Astrocyte (in vitro differentiated cells and primary cell): ENCODE data around the gene CLIP4. TPM values are rescaled to one million over a fixed set of nuclear protein-coding genes. Genes with fewer than 3 reads are reported as not detected.

Source experiments
- DNase-seq: peaks from one replicate; pipeline ENCODE4 v3.0.0-alpha.2; 2010; ENCODE audit warnings: low read depth
- FAIRE-seq: peaks from 2 replicates; lab custom pipeline; 2011; peaks lifted over from hg19 to GRCh38; lab: Jason Lieb, UNC
- H2AFZ ChIP-seq: 2 replicates; pipeline ENCODE4 v1.6.0; 2012; ENCODE audit warnings: low read depth, low read length, inconsistent platforms
- H3K27ac ChIP-seq: 2 replicates; pipeline ENCODE4 v1.5.1; 2011; ENCODE audit warnings: low read depth, low read length, inconsistent platforms
- H3K27me3 ChIP-seq: 2 replicates; pipeline ENCODE4 v1.6.0; 2011; ENCODE audit warnings: low read length, inconsistent platforms; ENCODE audit not compliant: insufficient read depth
- H3K36me3 ChIP-seq: 2 replicates; pipeline ENCODE4 v1.5.1; 2011; ENCODE audit warnings: low read length, inconsistent platforms; ENCODE audit not compliant: insufficient read depth
- H3K4me1 ChIP-seq: 2 replicates; pipeline ENCODE4 v1.5.1; 2011; ENCODE audit warnings: low read length, inconsistent platforms; ENCODE audit not compliant: insufficient read depth
- H3K4me2 ChIP-seq: 2 replicates; pipeline ENCODE4 v1.6.0; 2012; ENCODE audit warnings: low read length, inconsistent platforms
- H3K4me3 ChIP-seq: 2 replicates; pipeline ENCODE4 v1.5.1; 2011; ENCODE audit warnings: low read depth, mild to moderate bottlenecking, low read length, inconsistent platforms; ENCODE audit not compliant: insufficient read depth
- H3K79me2 ChIP-seq: 2 replicates; pipeline ENCODE4 v1.6.0; 2012; ENCODE audit warnings: mild to moderate bottlenecking, low read length, inconsistent platforms; ENCODE audit not compliant: insufficient read depth
- H3K9ac ChIP-seq: 2 replicates; pipeline ENCODE4 v1.6.0; 2012; ENCODE audit warnings: mild to moderate bottlenecking, low read length, inconsistent platforms
- H3K9me3 ChIP-seq: 2 replicates; pipeline ENCODE4 v1.5.1; 2012; ENCODE audit warnings: low read depth, mild to moderate bottlenecking, low read length, inconsistent platforms; ENCODE audit not compliant: insufficient read depth
- H4K20me1 ChIP-seq: 2 replicates; pipeline ENCODE4 v1.6.0; 2012; ENCODE audit warnings: low read length, inconsistent platforms; ENCODE audit not compliant: insufficient read depth
- H3K27ac Mint-ChIP-seq: one replicate; pipeline ENCODE4 v1.8.0; 2021; ENCODE audit warnings: mild to moderate bottlenecking, mixed read lengths; ENCODE audit not compliant: unreplicated experiment
- H3K27me3 Mint-ChIP-seq: one replicate; pipeline ENCODE4 v1.8.0; 2021; ENCODE audit warnings: low read depth, mixed read lengths; ENCODE audit not compliant: unreplicated experiment
- H3K36me3 Mint-ChIP-seq: one replicate; pipeline ENCODE4 v1.8.0; 2021; ENCODE audit warnings: low read depth, mixed read lengths; ENCODE audit not compliant: unreplicated experiment
- H3K4me1 Mint-ChIP-seq: one replicate; pipeline ENCODE4 v1.8.0; 2021; ENCODE audit warnings: low read depth, mixed read lengths; ENCODE audit not compliant: unreplicated experiment
- H3K4me3 Mint-ChIP-seq: one replicate; pipeline ENCODE4 v1.8.0; 2021; ENCODE audit warnings: mild to moderate bottlenecking, moderate library complexity, mixed read lengths; ENCODE audit not compliant: unreplicated experiment
- H3K9me3 Mint-ChIP-seq: one replicate; pipeline ENCODE4 v1.8.0; 2021; ENCODE audit warnings: mild to moderate bottlenecking, mixed read lengths; ENCODE audit not compliant: unreplicated experiment
- CTCF ChIP-seq: IDR thresholded peaks from 2 replicates; pipeline ENCODE4 v1.5.1; 2011; ENCODE audit warnings: low read depth, mild to moderate bottlenecking, inconsistent platforms, low read length, moderate library complexity; ENCODE audit not compliant: insufficient read depth
- EZH2 ChIP-seq: IDR thresholded peaks from 2 replicates; pipeline ENCODE4 v1.6.1; 2012; ENCODE audit warnings: mild to moderate bottlenecking, low read length, inconsistent platforms; ENCODE audit not compliant: insufficient read depth
- total RNA-seq: library from RNA; stranded (reverse); gene quantifications from 2 replicates; pipeline ENCODE4 v1.2.1, GENCODE V29; 2021

Gene CLIP4
- total RNA-seq, 1 donor from 2014 or later, result 18.4 TPM

- Histone ChIP-seq H3K9ac (peak overlapping the region; percentile 55), H3K4me2 (peak overlapping the region; percentile 45), H2AFZ (no peak overlapping the region), H3K27ac (peak overlapping the region; percentile 82), H3K4me1 (peaks cover 18% of the 10 kb centered on the region), H3K27me3 (no peaks in the 10 kb centered on the region), H4K20me1 (no peaks in the 10 kb centered on the region), H3K4me3 (no peak overlapping the region), H3K36me3 (no peaks in the 10 kb centered on the region), H3K79me2 (no peaks in the 10 kb centered on the region), H3K9me3 (no peaks in the 10 kb centered on the region)
- Mint-ChIP-seq H3K4me3 (no peak overlapping the region), H3K4me1 (peaks cover 23% of the 10 kb centered on the region), H3K27me3 (no peaks in the 10 kb centered on the region), H3K9me3 (no peaks in the 10 kb centered on the region), H3K36me3 (no peaks in the 10 kb centered on the region), H3K27ac (peak overlapping the region; percentile 99)
- DNase-seq (peak; percentile 95), FAIRE-seq (no peak)
- no peak for TF ChIP-seq CTCF
- no peak for TF ChIP-seq EZH2
Observed at GRCh38 chr2:29108225-29108624, 7.0 kb upstream of the CLIP4 start.

- peak overlapping the region; percentile 82 for H3K27ac ChIP-seq
- no peak overlapping the region for H3K4me3 ChIP-seq
Observed at GRCh38 chr2:29109246-29109645, 6.0 kb upstream of the CLIP4 start.

More at GRCh38 chr2:29109246-29109645, 6.0 kb upstream of the CLIP4 start:
- FAIRE-seq (no peak), DNase-seq (no peak)
- Histone ChIP-seq H3K9me3 (no peaks in the 10 kb centered on the region), H3K27me3 (no peaks in the 10 kb centered on the region), H3K9ac (no peak overlapping the region), H3K4me2 (no peak overlapping the region), H4K20me1 (no peaks in the 10 kb centered on the region), H2AFZ (no peak overlapping the region), H3K36me3 (no peaks in the 10 kb centered on the region), H3K4me1 (peaks cover 26% of the 10 kb centered on the region), H3K79me2 (no peaks in the 10 kb centered on the region)
- TF ChIP-seq CTCF (no peak), EZH2 (no peak)
- Mint-ChIP-seq H3K4me3 (no peak overlapping the region), H3K36me3 (no peaks in the 10 kb centered on the region), H3K27ac (peak overlapping the region; percentile 99), H3K27me3 (no peaks in the 10 kb centered on the region), H3K4me1 (peaks cover 34% of the 10 kb centered on the region), H3K9me3 (no peaks in the 10 kb centered on the region)
